HG03457 (cell line): Measurements from ENCODE around the gene CBX8.

Source experiments
- ATAC-seq: cut with Tn5 transposase; IDR thresholded peaks from one replicate; pipeline ENCODE4 v1.9.1; 2021; ENCODE audit warnings: moderate number of reproducible peaks; ENCODE audit not compliant: unreplicated experiment

The CBX8 gene

GRCh38 chr17:79821331-79822095, 24.6 kb upstream of the CBX8 start:
- no peak for ATAC-seq

- no peak for ATAC-seq
Observed at GRCh38 chr17:79820959-79821330, 24.1 kb upstream of the CBX8 start.

- no peak for ATAC-seq
Observed at GRCh38 chr17:79819534-79820276, 22.8 kb upstream of the CBX8 start.

- ATAC-seq, result no peak
Observed at GRCh38 chr17:79819085-79819484, 22.2 kb upstream of the CBX8 start.

- no peak for ATAC-seq
Observed at GRCh38 chr17:79818026-79818758, 21.3 kb upstream of the CBX8 start.

- ATAC-seq, result no peak
Observed at GRCh38 chr17:79815836-79816461, 19.1 kb upstream of the CBX8 start.

- no peak for ATAC-seq
Observed at GRCh38 chr17:79814974-79815835, 18.3 kb upstream of the CBX8 start.

GRCh38 chr17:79814127-79814973, 17.5 kb upstream of the CBX8 start:
- no peak for ATAC-seq

- ATAC-seq, result no peak
Observed at GRCh38 chr17:79813297-79814126, 16.6 kb upstream of the CBX8 start.

GRCh38 chr17:79812353-79813258, 15.7 kb upstream of the CBX8 start:
- ATAC-seq, result no peak

- ATAC-seq, result no peak
Observed at GRCh38 chr17:79811868-79812352, 15.0 kb upstream of the CBX8 start.

GRCh38 chr17:79811011-79811867, 14.4 kb upstream of the CBX8 start:
- no peak for ATAC-seq

GRCh38 chr17:79810130-79811010, 13.5 kb upstream of the CBX8 start:
- ATAC-seq, result no peak

GRCh38 chr17:79809530-79810129, 12.8 kb upstream of the CBX8 start:
- ATAC-seq, result no peak
